ENCODE data around the gene PNMA8C.
"Not testable (repeated sequence)": the region's sequence is repeated elsewhere in the genome, so short reads cannot be mapped to it uniquely, and the experiment has no call there.

Gene PNMA8C

GRCh38 chr19:46390866-46391265 lies 37.9 kb downstream of the PNMA8C start:
- DNase-seq (ENCODE audit: low read depth in 2 of 2, low spot score in 1 of 2) = no peak

- no peak for DNase-seq (ENCODE audit: low read depth in 2 of 2, low spot score in 1 of 2)
Measured at GRCh38 chr19:46390121-46390858, 38.4 kb downstream of the PNMA8C start.

- DNase-seq (ENCODE audit: low read depth in 2 of 2, low spot score in 1 of 2) = no peak
Measured at GRCh38 chr19:46388311-46389095, 40.2 kb downstream of the PNMA8C start.

GRCh38 chr19:46387713-46388130 lies 41.0 kb downstream of the PNMA8C start:
- DNase-seq (ENCODE audit: low read depth in 2 of 2, low spot score in 1 of 2) = no peak

GRCh38 chr19:46386996-46387712 lies 41.6 kb downstream of the PNMA8C start:
- no peak for DNase-seq (ENCODE audit: low read depth in 2 of 2, low spot score in 1 of 2)

GRCh38 chr19:46386151-46386550 lies 42.6 kb downstream of the PNMA8C start:
- DNase-seq (ENCODE audit: low read depth in 2 of 2, low spot score in 1 of 2) = no peak

GRCh38 chr19:46385636-46386035 lies 43.1 kb downstream of the PNMA8C start:
- DNase-seq (ENCODE audit: low read depth in 2 of 2, low spot score in 1 of 2) = no peak

- DNase-seq (ENCODE audit: low read depth in 2 of 2, low spot score in 1 of 2) = no peak
Measured at GRCh38 chr19:46384396-46384795, 44.3 kb downstream of the PNMA8C start.

GRCh38 chr19:46383846-46384245 lies 44.9 kb downstream of the PNMA8C start:
- DNase-seq (ENCODE audit: low read depth in 2 of 2, low spot score in 1 of 2) = no peak

GRCh38 chr19:46383171-46383815 lies 45.4 kb downstream of the PNMA8C start:
- DNase-seq (ENCODE audit: low read depth in 2 of 2, low spot score in 1 of 2) = no peak

GRCh38 chr19:46381756-46382345 lies 46.9 kb downstream of the PNMA8C start:
- no peak for DNase-seq (ENCODE audit: low read depth in 2 of 2, low spot score in 1 of 2)

- DNase-seq (ENCODE audit: low read depth in 2 of 2, low spot score in 1 of 2) = no peak
Measured at GRCh38 chr19:46381346-46381745, 47.4 kb downstream of the PNMA8C start.

- no peak for DNase-seq (ENCODE audit: low read depth in 2 of 2, low spot score in 1 of 2)
Measured at GRCh38 chr19:46380690-46381089, 48.0 kb downstream of the PNMA8C start.

- no peak for DNase-seq (ENCODE audit: low read depth in 2 of 2, low spot score in 1 of 2)
Measured at GRCh38 chr19:46378268-46378667, 50.5 kb downstream of the PNMA8C start.

GRCh38 chr19:46376241-46377153 lies 52.2 kb downstream of the PNMA8C start:
- no peak for DNase-seq (ENCODE audit: low read depth in 2 of 2, low spot score in 1 of 2)

- not testable (repeated sequence) for DNase-seq (ENCODE audit: low read depth in 2 of 2, low spot score in 1 of 2)
Measured at GRCh38 chr19:46375476-46376067, 53.2 kb downstream of the PNMA8C start.
